CD4-positive, alpha-beta T cell (primary cell): ENCODE results near the gene NOS1AP. TPM values are rescaled to one million over a fixed set of nuclear protein-coding genes. Genes with fewer than 3 reads are reported as not detected.

ENCODE experiments used
- ATAC-seq: fragments of 200-7000 bp; cut with Tn5 transposase; one replicate; pipeline ENCODE4 v1.10.0; 2022; ENCODE audit warnings: mild to moderate bottlenecking; ENCODE audit not compliant: poor library complexity
- CTCF ChIA-PET: fragments of 350-600 bp; sonication (Branson Sonifier 250); formaldehyde crosslinking; loops from one replicate; lab custom pipeline; 2021; ENCODE audit warnings: antibody characterized with exemption, inconsistent platforms; lab: Charles Lee
- POLR2A ChIA-PET: fragments of 350-600 bp; sonication (Branson Sonifier 250); formaldehyde crosslinking; loops from one replicate; lab custom pipeline; 2021; ENCODE audit warnings: antibody characterized with exemption, inconsistent platforms; lab: Charles Lee
- DNase-seq, 14 experiments: peaks; one replicate each; pipeline ENCODE4 v3.0.0-alpha.2; 2013 to 2020; ENCODE audit warnings: mixed read lengths in 2 of 14
- H3K27ac ChIP-seq, 2 donors: one replicate each; pipeline versions ENCODE4 v1.5.1 to v1.7.0; 2013; ENCODE audit warnings: low read length in 2 of 2, low read depth in 1 of 2, mild to moderate bottlenecking in 1 of 2
- H3K27me3 ChIP-seq, 2 experiments: 1 replicate in 1 of 2; 2 replicates in 1 of 2; pipeline versions ENCODE4 v1.6.1 to v1.7.0; 2013; ENCODE audit warnings: low read length in 2 of 2, control low read depth in 1 of 2, mild to moderate bottlenecking in 1 of 2, moderate library complexity in 1 of 2; ENCODE audit not compliant: insufficient read depth in 2 of 2, control insufficient read depth in 1 of 2
- H3K36me3 ChIP-seq: one replicate; pipeline ENCODE4 v1.6.1; 2013; ENCODE audit warnings: low read length, control low read depth; ENCODE audit not compliant: insufficient read depth
- H3K4me1 ChIP-seq: one replicate; pipeline ENCODE4 v1.6.1; 2013; ENCODE audit warnings: low read length, control low read depth; ENCODE audit not compliant: insufficient read depth
- H3K4me3 ChIP-seq: one replicate; pipeline ENCODE4 v1.5.1; 2013; ENCODE audit warnings: mild to moderate bottlenecking, low read length, moderate library complexity
- H3K9me3 ChIP-seq, 2 experiments: 1 replicate in 1 of 2; 2 replicates in 1 of 2; pipeline versions ENCODE4 v1.6.1 to v1.7.0; 2013; ENCODE audit warnings: low read length in 2 of 2, mild to moderate bottlenecking in 2 of 2, control low read depth in 1 of 2, moderate library complexity in 1 of 2; ENCODE audit not compliant: control insufficient read depth in 1 of 2, insufficient read depth in 1 of 2
- H3K27ac Mint-ChIP-seq: one replicate; pipeline ENCODE4 v1.8.0; 2020; ENCODE audit warnings: mixed read lengths
- H3K27me3 Mint-ChIP-seq: one replicate; pipeline ENCODE4 v1.8.0; 2021; ENCODE audit warnings: mixed read lengths
- H3K36me3 Mint-ChIP-seq: one replicate; pipeline ENCODE4 v1.8.0; 2021; ENCODE audit warnings: low read depth, mixed read lengths
- H3K4me1 Mint-ChIP-seq: one replicate; pipeline ENCODE4 v1.8.0; 2021; ENCODE audit warnings: low read depth, mixed read lengths
- H3K4me3 Mint-ChIP-seq: one replicate; pipeline ENCODE4 v1.8.0; 2020; ENCODE audit warnings: mild to moderate bottlenecking, mixed read lengths
- H3K9me3 Mint-ChIP-seq: one replicate; pipeline ENCODE4 v1.8.0; 2020; ENCODE audit warnings: mixed read lengths
- CTCF ChIP-seq: fragments of 200-600 bp; IDR thresholded peaks from one replicate; pipeline ENCODE4 v1.8.0; 2022; ENCODE audit warnings: antibody characterized with exemption, mild to moderate bottlenecking
- intact Hi-C, 2 experiments: fragments of 100-400 bp; cut with DNase I in 1 of 2; cut with micrococcal nuclease in 1 of 2; formaldehyde crosslinking; loops; one replicate each; pipeline versions ENCODE4 v1.15.1 to v1.9.0; 2023 to 2025; cut with DNase I, micrococcal nuclease
- total RNA-seq, 174 experiments: library from RNA in 2 of 174; stranded (reverse) in 2 of 174; gene quantifications; one replicate each; pipeline ENCODE4 v1.2.3 and lab custom pipeline; 2021 to 2026

NOS1AP gene
- total RNA-seq, 2 experiments from 2014 or later: not detected

- ATAC-seq (no peak), DNase-seq (no peak)
- peaks cover 0 to 13% of the 10 kb centered on the region in 2 experiments for H3K27me3 ChIP-seq
- H3K27ac ChIP-seq: no peak overlapping the region
- CTCF ChIA-PET: no interaction called here
- peaks cover 2% of the 10 kb centered on the region for H3K9me3 Mint-ChIP-seq
- H3K4me1 ChIP-seq: no peaks in the 10 kb centered on the region
- H3K9me3 ChIP-seq: no peaks in the 10 kb centered on the region
- no peak overlapping the region for H3K4me3 Mint-ChIP-seq
- POLR2A ChIA-PET: no interaction called here
- H3K27me3 Mint-ChIP-seq: peaks cover 31% of the 10 kb centered on the region
- no peaks in the 10 kb centered on the region for H3K4me1 Mint-ChIP-seq
- no peak overlapping the region for H3K27ac Mint-ChIP-seq
- H3K36me3 ChIP-seq: no peaks in the 10 kb centered on the region
- no peaks in the 10 kb centered on the region for H3K36me3 Mint-ChIP-seq
- H3K4me3 ChIP-seq: no peak overlapping the region
- TF ChIP-seq CTCF: no peak
- intact Hi-C loops: no loop called here
These were observed 75.4 kb downstream of the NOS1AP start for GRCh38 chr1:162144853-162145252.

- ATAC-seq: no peak
- no peaks in the 10 kb centered on the region for H3K4me1 ChIP-seq
- H3K27ac ChIP-seq: no peak overlapping the region
- no peak for TF ChIP-seq CTCF
- Mint-ChIP-seq H3K27ac (no peak overlapping the region), H3K27me3 (peaks cover 31% of the 10 kb centered on the region), H3K4me1 (no peaks in the 10 kb centered on the region), H3K36me3 (no peaks in the 10 kb centered on the region), H3K4me3 (no peak overlapping the region), H3K9me3 (peaks cover 2% of the 10 kb centered on the region)
- no peak for DNase-seq
- H3K4me3 ChIP-seq: no peak overlapping the region
- H3K27me3 ChIP-seq: peaks cover 0 to 13% of the 10 kb centered on the region in 2 experiments
- no peaks in the 10 kb centered on the region for H3K36me3 ChIP-seq
- intact Hi-C loops: no loop called here
- H3K9me3 ChIP-seq: no peaks in the 10 kb centered on the region
- ChIA-PET CTCF (no interaction called here), POLR2A (no interaction called here)
These were observed 75.9 kb downstream of the NOS1AP start for GRCh38 chr1:162145280-162145965.

GRCh38 chr1:162145966-162146696, 76.6 kb downstream of the NOS1AP start:
- intact Hi-C loops: no loop called here
- ChIA-PET CTCF (no interaction called here), POLR2A (no interaction called here)
- Mint-ChIP-seq H3K27ac (no peak overlapping the region), H3K4me3 (no peak overlapping the region), H3K4me1 (no peaks in the 10 kb centered on the region), H3K9me3 (peaks cover 2% of the 10 kb centered on the region), H3K36me3 (no peaks in the 10 kb centered on the region), H3K27me3 (peaks cover 31% of the 10 kb centered on the region)
- ATAC-seq (no peak), DNase-seq (no peak)
- Histone ChIP-seq H3K27ac (no peak overlapping the region), H3K4me1 (no peaks in the 10 kb centered on the region), H3K4me3 (no peak overlapping the region), H3K36me3 (no peaks in the 10 kb centered on the region), H3K9me3 (no peaks in the 10 kb centered on the region), H3K27me3 (peaks cover 0 to 13% of the 10 kb centered on the region in 2 experiments)
- TF ChIP-seq CTCF: no peak
